HG02973 (cell line): Measurements from ENCODE around the gene MBNL3.

ENCODE experiments used
- ATAC-seq: cut with Tn5 transposase; IDR thresholded peaks from one replicate; pipeline ENCODE4 v1.9.1; 2021; ENCODE audit warnings: moderate library complexity; ENCODE audit not compliant: unreplicated experiment

MBNL3 gene

GRCh38 chrX:132488819-132489577, at the start of gene MBNL3:
TSS of gene MBNL3 (minus strand) at chrX:132489038. CDS start at chrX:132439611, 49,427 bp downstream.
- ATAC-seq: peak; percentile 55

- no peak for ATAC-seq
These were observed 44.6 kb upstream of the MBNL3 start for GRCh38 chrX:132533409-132533808.

GRCh38 chrX:132532913-132533312, 44.1 kb upstream of the MBNL3 start:
- no peak for ATAC-seq

GRCh38 chrX:132532097-132532496, 43.3 kb upstream of the MBNL3 start:
- ATAC-seq: no peak

- no peak for ATAC-seq
These were observed 32.0 kb upstream of the MBNL3 start for GRCh38 chrX:132520792-132521191.

GRCh38 chrX:132520213-132520612, 31.4 kb upstream of the MBNL3 start:
- ATAC-seq: no peak

- no peak for ATAC-seq
These were observed 29.6 kb upstream of the MBNL3 start for GRCh38 chrX:132518401-132518800.

GRCh38 chrX:132508834-132509233, 20.0 kb upstream of the MBNL3 start:
- ATAC-seq: no peak

- ATAC-seq: no peak
These were observed 16.3 kb upstream of the MBNL3 start for GRCh38 chrX:132505116-132505515.

- ATAC-seq: no peak
These were observed 15.6 kb upstream of the MBNL3 start for GRCh38 chrX:132504417-132504816.

GRCh38 chrX:132501606-132502005, 12.8 kb upstream of the MBNL3 start:
- no peak for ATAC-seq

- ATAC-seq: no peak
These were observed 8.6 kb upstream of the MBNL3 start for GRCh38 chrX:132497432-132497831.

GRCh38 chrX:132493095-132493494, 4.3 kb upstream of the MBNL3 start:
- ATAC-seq: no peak

- peak; percentile 45 for ATAC-seq
These were observed 2.4 kb upstream of the MBNL3 start for GRCh38 chrX:132491191-132491590.

- peak; percentile 34 for ATAC-seq
These were observed 961 bp upstream of the MBNL3 start for GRCh38 chrX:132489578-132490419.

GRCh38 chrX:132488180-132488705, 595 bp downstream of the MBNL3 start:
- no peak for ATAC-seq

- no peak for ATAC-seq
These were observed 2.1 kb downstream of the MBNL3 start for GRCh38 chrX:132486599-132487178.

- ATAC-seq: no peak
These were observed 4.9 kb downstream of the MBNL3 start for GRCh38 chrX:132483951-132484350.

GRCh38 chrX:132483488-132483887, 5.3 kb downstream of the MBNL3 start:
- ATAC-seq: no peak

- ATAC-seq: no peak
These were observed 6.2 kb downstream of the MBNL3 start for GRCh38 chrX:132482632-132483031.

GRCh38 chrX:132481449-132481848, 7.4 kb downstream of the MBNL3 start:
- ATAC-seq: no peak
